Chondrocyte (in vitro differentiated cells): ENCODE data around the gene CTIF. TPM values are rescaled to one million over a fixed set of nuclear protein-coding genes. Genes with fewer than 3 reads are reported as not detected.

Experiments used
- DNase-seq: peaks from one replicate; pipeline ENCODE4 v3.0.0; 2021; ENCODE audit warnings: mixed read lengths, low spot score
- H3K27ac Mint-ChIP-seq: one replicate; pipeline ENCODE4 v1.8.0; 2021; ENCODE audit warnings: mild to moderate bottlenecking, moderate library complexity, mixed read lengths; ENCODE audit not compliant: unreplicated experiment
- H3K27me3 Mint-ChIP-seq: 2 replicates; pipeline ENCODE4 v1.8.0; 2021; ENCODE audit warnings: low read depth, mixed read lengths
- H3K36me3 Mint-ChIP-seq: 2 replicates; pipeline ENCODE4 v1.8.0; 2021; ENCODE audit warnings: low read depth, mixed read lengths
- H3K4me1 Mint-ChIP-seq: 2 replicates; pipeline ENCODE4 v1.8.0; 2021; ENCODE audit warnings: low read depth, mild to moderate bottlenecking, mixed read lengths
- H3K4me3 Mint-ChIP-seq: one replicate; pipeline ENCODE4 v1.8.0; 2021; ENCODE audit warnings: mild to moderate bottlenecking, moderate library complexity, mixed read lengths; ENCODE audit not compliant: unreplicated experiment
- H3K9me3 Mint-ChIP-seq: 2 replicates; pipeline ENCODE4 v1.8.0; 2021; ENCODE audit warnings: low read depth, mixed read lengths
- total RNA-seq: library from RNA; stranded (reverse); gene quantifications from 3 replicates; pipeline ENCODE4 v1.2.1, GENCODE V29; 2021
- TF ChIP-seq, protein P1 (sequence below): fragments of 200-600 bp; sonication (generic); IDR thresholded peaks from 2 replicates; pipeline ENCODE4 v1.5.0; 2021; ENCODE audit warnings: antibody characterized with exemption, mild to moderate bottlenecking, moderate library complexity

The CTIF gene
- total RNA-seq, 1 donor from 2014 or later, result 184 TPM

DNA sequence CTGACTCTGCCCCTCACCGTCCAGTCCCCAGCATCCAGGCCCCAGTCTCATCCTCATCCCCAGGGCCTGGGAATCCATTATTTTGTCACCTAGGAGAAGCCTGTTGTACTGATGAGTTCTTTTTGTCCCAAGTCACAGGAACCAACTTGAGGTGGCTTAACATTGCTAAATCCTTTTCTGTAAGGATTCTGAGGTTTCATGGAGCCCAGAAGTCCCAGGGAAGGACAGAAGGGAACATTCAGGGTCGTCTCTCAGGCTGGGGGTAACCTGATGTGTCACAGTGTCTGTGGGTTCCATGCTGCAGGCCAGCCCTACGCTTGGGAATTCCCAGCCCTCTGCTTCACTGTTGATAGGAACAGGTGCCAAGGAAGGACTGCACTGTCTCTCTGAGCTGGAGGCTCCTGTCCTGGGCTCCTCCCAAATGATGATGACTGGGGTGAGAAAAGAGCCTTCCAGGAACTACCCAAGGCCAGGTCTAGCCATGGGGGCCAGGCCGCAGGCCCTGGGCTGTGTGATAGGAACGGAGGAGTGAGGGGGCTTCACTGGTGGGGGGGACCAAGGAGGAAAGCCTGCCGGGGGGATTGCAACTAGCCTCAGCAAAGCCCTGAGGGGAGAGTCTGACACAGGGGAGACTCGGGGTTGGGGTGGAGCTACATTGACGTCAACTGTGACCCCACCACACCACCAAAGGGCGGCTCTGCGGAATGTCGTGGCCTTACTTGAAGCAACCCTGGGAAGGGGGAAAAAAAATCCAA, 266.2 kb downstream of the CTIF start:
- H3K4me1 Mint-ChIP-seq, result peaks cover 87% of the 10 kb centered on the region
- TF ChIP-seq, protein P1, sequence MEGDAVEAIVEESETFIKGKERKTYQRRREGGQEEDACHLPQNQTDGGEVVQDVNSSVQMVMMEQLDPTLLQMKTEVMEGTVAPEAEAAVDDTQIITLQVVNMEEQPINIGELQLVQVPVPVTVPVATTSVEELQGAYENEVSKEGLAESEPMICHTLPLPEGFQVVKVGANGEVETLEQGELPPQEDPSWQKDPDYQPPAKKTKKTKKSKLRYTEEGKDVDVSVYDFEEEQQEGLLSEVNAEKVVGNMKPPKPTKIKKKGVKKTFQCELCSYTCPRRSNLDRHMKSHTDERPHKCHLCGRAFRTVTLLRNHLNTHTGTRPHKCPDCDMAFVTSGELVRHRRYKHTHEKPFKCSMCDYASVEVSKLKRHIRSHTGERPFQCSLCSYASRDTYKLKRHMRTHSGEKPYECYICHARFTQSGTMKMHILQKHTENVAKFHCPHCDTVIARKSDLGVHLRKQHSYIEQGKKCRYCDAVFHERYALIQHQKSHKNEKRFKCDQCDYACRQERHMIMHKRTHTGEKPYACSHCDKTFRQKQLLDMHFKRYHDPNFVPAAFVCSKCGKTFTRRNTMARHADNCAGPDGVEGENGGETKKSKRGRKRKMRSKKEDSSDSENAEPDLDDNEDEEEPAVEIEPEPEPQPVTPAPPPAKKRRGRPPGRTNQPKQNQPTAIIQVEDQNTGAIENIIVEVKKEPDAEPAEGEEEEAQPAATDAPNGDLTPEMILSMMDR, result no peak
- no peaks in the 10 kb centered on the region for H3K9me3 Mint-ChIP-seq
- DNase-seq, result peak; percentile 56
- peaks cover 28% of the 10 kb centered on the region for H3K36me3 Mint-ChIP-seq
- H3K27me3 Mint-ChIP-seq, result no peaks in the 10 kb centered on the region
- peak overlapping the region; percentile 90 for H3K27ac Mint-ChIP-seq
- H3K4me3 Mint-ChIP-seq, result no peak overlapping the region

DNA sequence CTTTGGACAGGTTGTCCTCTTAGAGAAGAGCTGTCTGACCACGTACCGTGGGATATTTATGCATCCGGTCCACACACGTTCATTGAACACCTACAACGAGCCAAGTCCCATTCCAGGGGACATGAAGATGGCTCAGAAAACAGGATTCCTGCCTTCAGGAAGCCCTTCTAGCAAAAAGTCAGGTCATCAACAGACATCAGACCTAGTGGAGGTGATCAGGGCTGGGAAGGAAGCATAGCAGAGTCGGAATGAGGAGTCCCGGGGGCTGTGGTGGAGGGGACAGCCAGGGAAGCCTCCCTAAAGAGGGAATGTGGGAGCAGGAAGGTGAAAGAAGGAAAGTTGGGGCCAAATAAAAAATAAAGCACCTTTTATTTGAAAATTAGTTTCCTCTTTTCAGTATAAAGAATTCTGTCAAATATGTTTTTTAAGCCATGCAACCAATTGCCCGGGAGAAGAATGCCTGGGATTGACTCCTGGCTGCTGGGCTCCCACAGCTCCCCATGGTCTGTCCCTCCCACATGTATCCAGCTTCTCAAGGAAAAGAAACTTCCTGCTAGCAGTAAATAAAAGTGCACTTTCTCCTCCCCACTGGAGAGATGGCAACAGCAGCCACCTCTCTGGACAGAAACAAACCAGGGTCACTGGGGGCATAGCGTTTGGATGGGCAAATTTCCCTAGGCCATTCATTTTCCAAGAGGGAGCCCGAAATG, 267.1 kb downstream of the CTIF start:
- TF ChIP-seq, protein P1, result no peak

DNA sequence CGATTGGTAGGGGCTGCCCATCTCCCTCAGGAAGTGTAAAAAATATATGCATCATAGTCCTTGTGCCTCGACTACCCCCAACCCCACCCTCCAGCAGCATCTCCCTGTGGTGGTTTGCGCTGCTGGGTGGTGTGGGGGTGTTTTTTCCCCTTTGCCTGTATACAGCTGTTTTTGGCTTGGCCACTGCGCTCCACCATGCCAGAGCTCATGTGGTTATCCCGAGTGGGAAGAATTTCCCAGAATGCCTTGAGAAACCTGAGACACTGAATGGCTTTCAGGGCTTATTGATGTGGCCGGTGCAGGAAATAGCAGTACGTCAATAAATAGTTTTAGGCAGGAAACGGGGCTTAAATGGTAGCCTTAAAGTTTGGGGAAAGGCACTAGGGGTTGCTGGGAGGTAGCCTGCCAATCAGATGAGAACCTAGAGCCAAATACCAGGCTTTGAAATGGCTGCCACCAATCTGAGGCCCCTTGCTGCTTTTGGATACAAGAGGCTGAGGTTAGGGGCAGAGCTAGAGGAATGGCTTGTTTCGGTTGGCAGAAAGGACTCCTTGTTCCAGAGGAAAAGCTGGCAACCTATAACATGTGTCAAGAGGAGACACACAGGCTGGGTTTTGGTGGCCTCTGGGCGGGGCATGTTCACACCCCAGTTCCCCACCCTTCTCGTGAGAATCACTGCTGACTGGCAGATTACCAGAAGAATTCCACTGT, 267.9 kb downstream of the CTIF start:
- Mint-ChIP-seq H3K4me1 (peaks cover 73% of the 10 kb centered on the region), H3K4me3 (no peak overlapping the region), H3K36me3 (peaks cover 20% of the 10 kb centered on the region), H3K27me3 (no peaks in the 10 kb centered on the region), H3K27ac (peak overlapping the region; percentile 90), H3K9me3 (no peaks in the 10 kb centered on the region)
- peak; percentile 68 for DNase-seq
- TF ChIP-seq, protein P1, result no peak

More for the DNA sequence above, 267.1 kb downstream of the CTIF start:
- peak; percentile 19 for DNase-seq
- Mint-ChIP-seq H3K36me3 (peaks cover 23% of the 10 kb centered on the region), H3K4me1 (peaks cover 80% of the 10 kb centered on the region), H3K4me3 (no peak overlapping the region), H3K27ac (peak overlapping the region; percentile 90), H3K9me3 (no peaks in the 10 kb centered on the region), H3K27me3 (no peaks in the 10 kb centered on the region)

DNA sequence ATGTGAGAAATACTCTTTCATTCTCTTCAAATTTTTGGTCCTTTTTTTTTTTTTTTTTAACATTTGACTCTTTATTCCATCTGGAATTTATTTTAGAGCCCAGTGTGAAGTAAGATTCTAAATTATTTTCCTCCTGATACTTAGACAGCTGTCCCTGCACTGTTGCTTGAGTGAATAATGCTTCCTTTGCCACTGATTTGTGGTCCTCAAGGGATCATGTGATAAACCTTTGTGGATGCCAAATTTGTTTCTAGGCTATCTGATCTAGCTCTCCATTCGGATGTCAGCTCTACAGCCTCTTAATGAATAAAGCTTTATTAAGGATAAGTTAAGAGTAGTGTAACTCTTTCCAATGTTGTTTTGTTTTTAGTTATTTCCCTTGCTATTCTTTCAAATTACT, 269.6 kb downstream of the CTIF start:
- Mint-ChIP-seq H3K4me1 (peaks cover 63% of the 10 kb centered on the region), H3K9me3 (no peaks in the 10 kb centered on the region), H3K36me3 (peaks cover 19% of the 10 kb centered on the region), H3K27ac (peak overlapping the region; percentile 92), H3K4me3 (no peak overlapping the region), H3K27me3 (no peaks in the 10 kb centered on the region)
- TF ChIP-seq, protein P1, result no peak
- DNase-seq, result no peak

DNA sequence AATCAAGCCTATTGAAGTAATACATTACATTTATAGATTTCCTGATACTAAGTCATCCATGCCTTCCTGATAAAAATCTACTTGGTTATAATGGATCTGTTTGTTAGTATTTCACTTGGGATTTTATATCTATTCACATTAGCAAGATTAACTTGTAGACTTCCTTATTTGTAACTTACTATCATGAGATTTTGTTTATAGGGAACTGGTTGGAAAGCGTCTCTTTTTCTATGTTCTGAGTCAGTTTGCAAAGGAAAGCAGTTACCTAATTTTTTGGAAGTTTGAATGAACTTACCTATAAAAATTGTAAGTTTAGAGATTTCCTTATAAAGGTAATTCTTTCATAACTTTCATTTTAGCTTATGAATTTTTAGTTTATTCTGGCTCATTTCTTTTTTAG, 270.5 kb downstream of the CTIF start:
- no peak overlapping the region for H3K4me3 Mint-ChIP-seq
- peak overlapping the region; percentile 92 for H3K27ac Mint-ChIP-seq
- H3K27me3 Mint-ChIP-seq, result no peaks in the 10 kb centered on the region
- peaks cover 63% of the 10 kb centered on the region for H3K4me1 Mint-ChIP-seq
- H3K9me3 Mint-ChIP-seq, result no peaks in the 10 kb centered on the region
- TF ChIP-seq, protein P1, result no peak
- peaks cover 17% of the 10 kb centered on the region for H3K36me3 Mint-ChIP-seq
- no peak for DNase-seq
